Lower leg skin (tissue), 3 donors: Measurements from ENCODE around the gene LRRC34.

Source experiments
- CTCF ChIP-seq, 3 donors: fragments of 450-650 bp; IDR thresholded peaks; one replicate each; pipeline ENCODE4 v1.5.1; 2016; ENCODE audit warnings: antibody characterized with exemption in 3 of 3, mild to moderate bottlenecking in 3 of 3, moderate library complexity in 2 of 3
- POLR2A ChIP-seq, 2 donors: fragments of 450-650 bp; IDR thresholded peaks; one replicate each; pipeline ENCODE4 v1.6.1; 2016 to 2017; ENCODE audit warnings: antibody characterized with exemption in 2 of 2, mild to moderate bottlenecking in 1 of 2, moderate library complexity in 1 of 2

- no peak for TF ChIP-seq CTCF (IDR thresholded peaks at IDR 0.05)
- no peak for TF ChIP-seq POLR2A (IDR thresholded peaks at IDR 0.05)
Measured at GRCh38 chr3:169836942-169837275, 24.2 kb upstream of the LRRC34 start.
